Measurements from ENCODE around the gene KDF1. TPM values are rescaled to one million over a fixed set of nuclear protein-coding genes. Genes with fewer than 3 reads are reported as not detected.

The KDF1 gene
- total RNA-seq, 1 experiment from 2014 or later = 20.5 TPM

- Histone ChIP-seq H3K4me2 (no peak overlapping the region), H3K9me3 (ENCODE audit: insufficient read depth, low read depth) (no peaks in the 10 kb centered on the region), H3K79me2 (ENCODE audit: low read depth) (no peaks in the 10 kb centered on the region), H3K9me2 (ENCODE audit: insufficient read depth) (no peaks in the 10 kb centered on the region), H3K4me1 (replicated peaks; ENCODE audit: insufficient read depth) (no peaks in the 10 kb centered on the region), H3K27ac (no peak overlapping the region), H2AFZ (no peak overlapping the region), H3F3A (ENCODE audit: insufficient read depth, low read depth) (no peaks in the 10 kb centered on the region), H4K20me1 (ENCODE audit: insufficient read depth) (no peaks in the 10 kb centered on the region), H3K4me3 (no peak overlapping the region), H3K36me3 (ENCODE audit: low read depth) (no peaks in the 10 kb centered on the region), H3K27me3 (ENCODE audit: insufficient read depth, low read depth) (no peaks in the 10 kb centered on the region)
- no TSS peak for BruUV-seq (replicated peaks)
- ChIA-PET POLR2A (ENCODE audit: unreplicated experiment) (no interaction called here), CTCF (no interaction called here)
- no peak for TF ChIP-seq CTCF (conservative IDR thresholded peaks at IDR 0.05)
- no peak for TF ChIP-seq EZH2 (IDR thresholded peaks at IDR 0.05; ENCODE audit: low read depth)
- intact Hi-C loops (cut with micrococcal nuclease; ENCODE audit: unreplicated experiment) = no loop called here
- DNase-seq = no peak
Measured at GRCh38 chr1:26972821-26973220, 12.6 kb upstream of the KDF1 start.

- no peak overlapping the region for H3K27ac ChIP-seq
- H3K9me3 ChIP-seq (ENCODE audit: insufficient read depth, low read depth) = no peaks in the 10 kb centered on the region
- CTCF ChIA-PET = interaction anchor here (0.5 kb wide), 2 partner anchors 48 to 708 kb away, joined by 4 to 9 read pairs; no protein-coding TSS in a partner anchor
- no peaks in the 10 kb centered on the region for H3K36me3 ChIP-seq (ENCODE audit: low read depth)
- H3K4me3 ChIP-seq = no peak overlapping the region
- H3K4me2 ChIP-seq = no peak overlapping the region
- POLR2A ChIA-PET (ENCODE audit: unreplicated experiment) = interaction anchor here (0.7 kb wide), 1 partner anchor 86 kb away, joined by 4 read pairs; no protein-coding TSS in a partner anchor
- no peaks in the 10 kb centered on the region for H3K27me3 ChIP-seq (ENCODE audit: insufficient read depth, low read depth)
- no peaks in the 10 kb centered on the region for H3K79me2 ChIP-seq (ENCODE audit: low read depth)
- H4K20me1 ChIP-seq (ENCODE audit: insufficient read depth) = no peaks in the 10 kb centered on the region
- no peaks in the 10 kb centered on the region for H3K9me2 ChIP-seq (ENCODE audit: insufficient read depth)
- no peaks in the 10 kb centered on the region for H3F3A ChIP-seq (ENCODE audit: insufficient read depth, low read depth)
- H3K4me1 ChIP-seq (replicated peaks; ENCODE audit: insufficient read depth) = no peaks in the 10 kb centered on the region
- TF ChIP-seq CTCF (conservative IDR thresholded peaks at IDR 0.05) (no peak), EZH2 (IDR thresholded peaks at IDR 0.05; ENCODE audit: low read depth) (no peak)
- no peak for DNase-seq
- intact Hi-C loops (cut with micrococcal nuclease; ENCODE audit: unreplicated experiment) = no loop called here
- no TSS peak for BruUV-seq (replicated peaks)
- H2AFZ ChIP-seq = no peak overlapping the region
Measured at GRCh38 chr1:26972390-26972789, 12.1 kb upstream of the KDF1 start.

- Histone ChIP-seq H3F3A (ENCODE audit: insufficient read depth, low read depth) (no peaks in the 10 kb centered on the region), H4K20me1 (ENCODE audit: insufficient read depth) (no peaks in the 10 kb centered on the region), H3K79me2 (ENCODE audit: low read depth) (no peaks in the 10 kb centered on the region), H3K9me2 (ENCODE audit: insufficient read depth) (no peaks in the 10 kb centered on the region), H3K4me2 (no peak overlapping the region), H3K27me3 (ENCODE audit: insufficient read depth, low read depth) (no peaks in the 10 kb centered on the region), H3K4me3 (no peak overlapping the region), H3K9me3 (ENCODE audit: insufficient read depth, low read depth) (no peaks in the 10 kb centered on the region), H3K4me1 (replicated peaks; ENCODE audit: insufficient read depth) (no peaks in the 10 kb centered on the region), H3K36me3 (ENCODE audit: low read depth) (no peaks in the 10 kb centered on the region), H2AFZ (no peak overlapping the region), H3K27ac (no peak overlapping the region)
- no peak for TF ChIP-seq CTCF (conservative IDR thresholded peaks at IDR 0.05)
- TF ChIP-seq EZH2 (IDR thresholded peaks at IDR 0.05; ENCODE audit: low read depth) = no peak
- ChIA-PET CTCF (interaction anchor here (0.5 to 0.8 kb wide), 3 partner anchors 10 to 709 kb away, joined by 3 to 9 read pairs (median 4); no protein-coding TSS in a partner anchor), POLR2A (ENCODE audit: unreplicated experiment) (no interaction called here)
- intact Hi-C loops (cut with micrococcal nuclease; ENCODE audit: unreplicated experiment) = no loop called here
- no peak for DNase-seq
- BruUV-seq (replicated peaks) = no TSS peak
Measured at GRCh38 chr1:26971590-26971989, 11.3 kb upstream of the KDF1 start.

All from PC-9 (cell line).